H9 (cell line): ENCODE measurements around the gene DIPK1B. TPM values are rescaled to one million over a fixed set of nuclear protein-coding genes. Genes with fewer than 3 reads are reported as not detected.

Source experiments
- DNase-seq: peaks from one replicate; pipeline ENCODE4 v3.0.0-alpha.2; 2017
- H2AFZ ChIP-seq: one replicate; pipeline ENCODE4 v1.6.1; 2013; ENCODE audit warnings: mild to moderate bottlenecking, low read length, control low read depth, moderate library complexity
- H2AK5ac ChIP-seq: 2 replicates; pipeline ENCODE4 v1.6.1; 2013; ENCODE audit warnings: low read length, control low read depth, mixed read lengths; ENCODE audit not compliant: insufficient read length
- H2BK120ac ChIP-seq: one replicate; pipeline ENCODE4 v1.6.1; 2013; ENCODE audit warnings: low read depth, mild to moderate bottlenecking, low read length, control low read depth, inconsistent platforms; ENCODE audit not compliant: poor library complexity, severe bottlenecking
- H2BK12ac ChIP-seq: 2 replicates; pipeline ENCODE4 v1.6.1; 2013; ENCODE audit warnings: low read length, control low read depth, mixed read lengths, low read depth; ENCODE audit not compliant: insufficient read length
- H2BK15ac ChIP-seq: 2 replicates; pipeline ENCODE4 v1.6.1; 2013; ENCODE audit warnings: low read depth, low read length, control low read depth
- H2BK20ac ChIP-seq: one replicate; pipeline ENCODE4 v1.6.1; 2013; ENCODE audit warnings: low read depth, mild to moderate bottlenecking, low read length, control low read depth, inconsistent platforms; ENCODE audit not compliant: poor library complexity, severe bottlenecking
- H2BK5ac ChIP-seq: 2 replicates; pipeline ENCODE4 v1.6.1; 2013; ENCODE audit warnings: low read length, control low read depth, mixed read lengths; ENCODE audit not compliant: insufficient read length
- H3K14ac ChIP-seq: 2 replicates; pipeline ENCODE4 v1.6.1; 2013; ENCODE audit warnings: low read length, control low read depth; ENCODE audit not compliant: insufficient read depth
- H3K18ac ChIP-seq: 2 replicates; pipeline ENCODE4 v1.6.1; 2013; ENCODE audit warnings: low read depth, mild to moderate bottlenecking, mixed read lengths, low read length, control low read depth; ENCODE audit not compliant: insufficient read length
- H3K23ac ChIP-seq: 2 replicates; pipeline ENCODE4 v1.6.1; 2013; ENCODE audit warnings: low read length, control low read depth, mixed read lengths, low read depth; ENCODE audit not compliant: insufficient read length
- H3K23me2 ChIP-seq: 2 replicates; pipeline ENCODE4 v1.6.1; 2013; ENCODE audit warnings: low read depth, mild to moderate bottlenecking, mixed read lengths, low read length, control low read depth; ENCODE audit not compliant: insufficient read length, poor library complexity, severe bottlenecking
- H3K27ac ChIP-seq: 2 replicates; pipeline ENCODE4 v1.5.1; 2013; ENCODE audit warnings: low read length, control low read depth, mixed read lengths, low read depth; ENCODE audit not compliant: insufficient read length
- H3K27me3 ChIP-seq: 2 replicates; pipeline ENCODE4 v1.6.1; 2013; ENCODE audit warnings: low read length, control low read depth, inconsistent platforms; ENCODE audit not compliant: insufficient read depth
- H3K4ac ChIP-seq: 2 replicates; pipeline ENCODE4 v1.6.1; 2013; ENCODE audit warnings: low read depth, mild to moderate bottlenecking, control low read depth, inconsistent platforms, low read length, moderate library complexity
- H3K4me1 ChIP-seq: 2 replicates; pipeline ENCODE4 v1.6.1; 2013; ENCODE audit warnings: low read length, control low read depth, inconsistent platforms; ENCODE audit not compliant: insufficient read depth
- H3K4me2 ChIP-seq: 2 replicates; pipeline ENCODE4 v1.6.1; 2013; ENCODE audit warnings: low read length, control low read depth, mixed read lengths; ENCODE audit not compliant: insufficient read length, insufficient read depth
- H3K56ac ChIP-seq: 2 replicates; pipeline ENCODE4 v1.6.1; 2013; ENCODE audit warnings: low read depth, mild to moderate bottlenecking, mixed read lengths, low read length, control low read depth; ENCODE audit not compliant: insufficient read length
- H3K79me1 ChIP-seq: 2 replicates; pipeline ENCODE4 v1.6.1; 2013; ENCODE audit warnings: low read depth, mild to moderate bottlenecking, moderate library complexity, low read length, control low read depth, inconsistent platforms; ENCODE audit not compliant: insufficient read depth, poor library complexity, severe bottlenecking
- H3K79me2 ChIP-seq: 2 replicates; pipeline ENCODE4 v1.6.1; 2013; ENCODE audit warnings: low read length, control low read depth, inconsistent platforms; ENCODE audit not compliant: insufficient read depth
- H3K9ac ChIP-seq: 2 replicates; pipeline ENCODE4 v1.6.1; 2013; ENCODE audit warnings: low read length, control low read depth, mixed read lengths; ENCODE audit not compliant: insufficient read length; ENCODE audit errors: extremely low read depth
- H3K9me3 ChIP-seq: one replicate; pipeline ENCODE4 v1.6.1; 2013; ENCODE audit warnings: low read depth, low read length, inconsistent platforms; ENCODE audit not compliant: control insufficient read depth
- H3T11ph ChIP-seq: one replicate; pipeline ENCODE4 v1.6.1; 2013; ENCODE audit warnings: mild to moderate bottlenecking, low read length, control low read depth, inconsistent platforms
- H4K20me1 ChIP-seq: one replicate; pipeline ENCODE4 v1.6.1; 2013; ENCODE audit not compliant: control insufficient read depth, insufficient read length, insufficient read depth
- H4K5ac ChIP-seq: 2 replicates; pipeline ENCODE4 v1.6.1; 2013; ENCODE audit warnings: low read depth, mild to moderate bottlenecking, mixed read lengths, low read length, control low read depth; ENCODE audit not compliant: insufficient read length
- H4K8ac ChIP-seq: replicated peaks from 2 replicates; pipeline ENCODE4 v1.6.1; 2013; ENCODE audit warnings: low read length, control low read depth, mixed read lengths, low read depth; ENCODE audit not compliant: insufficient read length
- H4K91ac ChIP-seq: 2 replicates; pipeline ENCODE4 v1.6.1; 2013; ENCODE audit warnings: low read depth, mild to moderate bottlenecking, moderate library complexity, mixed read lengths, low read length, control low read depth; ENCODE audit not compliant: insufficient read length
- H3K27ac Mint-ChIP-seq, 3 experiments: 2 replicates in 2 of 3; 3 replicates in 1 of 3; pipeline ENCODE4 v1.8.0; 2020 to 2021; ENCODE audit warnings: mixed read lengths in 3 of 3, mild to moderate bottlenecking in 1 of 3, moderate library complexity in 1 of 3
- H3K27me3 Mint-ChIP-seq: 2 replicates; pipeline ENCODE4 v1.8.0; 2021; ENCODE audit warnings: low read depth, mild to moderate bottlenecking, moderate library complexity, mixed read lengths
- H3K36me3 Mint-ChIP-seq, 3 experiments: 2 replicates in 2 of 3; 3 replicates in 1 of 3; pipeline ENCODE4 v1.8.0; 2020 to 2021; ENCODE audit warnings: low read depth in 3 of 3, mixed read lengths in 3 of 3; ENCODE audit not compliant: insufficient read depth in 1 of 3
- H3K4me1 Mint-ChIP-seq, 2 experiments: 2 replicates each; pipeline ENCODE4 v1.8.0; 2020; ENCODE audit warnings: mixed read lengths in 2 of 2
- H3K4me3 Mint-ChIP-seq, 2 experiments: 2 replicates in 1 of 2; 3 replicates in 1 of 2; pipeline ENCODE4 v1.8.0; 2020 to 2021; ENCODE audit warnings: mild to moderate bottlenecking in 2 of 2, mixed read lengths in 2 of 2, moderate library complexity in 1 of 2
- H3K9me3 Mint-ChIP-seq, 2 experiments: 2 replicates in 1 of 2; 3 replicates in 1 of 2; pipeline ENCODE4 v1.8.0; 2020; ENCODE audit warnings: mild to moderate bottlenecking in 2 of 2, mixed read lengths in 2 of 2, moderate library complexity in 1 of 2
- WGBS: extraction: QIAGEN DNeasy Blood & Tissue Kit; methylation state at CpG from one replicate; pipeline ENCODE4 v1.1.7; 2013; ENCODE audit warnings: missing lambda C conversion rate, low lambda C conversion rate, mixed read lengths; ENCODE audit not compliant: insufficient read length; ENCODE audit errors: extremely low coverage; 5-methylcytosine and 5-hydroxymethylcytosine counted together
- total RNA-seq: library from RNA; stranded (reverse); gene quantifications from 2 replicates; pipeline ENCODE4 v1.2.1, GENCODE V29; 2021
- TF ChIP-seq, protein P1 (sequence below): fragments of 200-600 bp; sonication (generic); conservative IDR thresholded peaks from 3 replicates; pipeline ENCODE4 v1.8.0; 2021; ENCODE audit warnings: antibody characterized with exemption, mild to moderate bottlenecking

DIPK1B gene
- total RNA-seq, 1 experiment from 2014 or later = 40.3 TPM

DNA sequence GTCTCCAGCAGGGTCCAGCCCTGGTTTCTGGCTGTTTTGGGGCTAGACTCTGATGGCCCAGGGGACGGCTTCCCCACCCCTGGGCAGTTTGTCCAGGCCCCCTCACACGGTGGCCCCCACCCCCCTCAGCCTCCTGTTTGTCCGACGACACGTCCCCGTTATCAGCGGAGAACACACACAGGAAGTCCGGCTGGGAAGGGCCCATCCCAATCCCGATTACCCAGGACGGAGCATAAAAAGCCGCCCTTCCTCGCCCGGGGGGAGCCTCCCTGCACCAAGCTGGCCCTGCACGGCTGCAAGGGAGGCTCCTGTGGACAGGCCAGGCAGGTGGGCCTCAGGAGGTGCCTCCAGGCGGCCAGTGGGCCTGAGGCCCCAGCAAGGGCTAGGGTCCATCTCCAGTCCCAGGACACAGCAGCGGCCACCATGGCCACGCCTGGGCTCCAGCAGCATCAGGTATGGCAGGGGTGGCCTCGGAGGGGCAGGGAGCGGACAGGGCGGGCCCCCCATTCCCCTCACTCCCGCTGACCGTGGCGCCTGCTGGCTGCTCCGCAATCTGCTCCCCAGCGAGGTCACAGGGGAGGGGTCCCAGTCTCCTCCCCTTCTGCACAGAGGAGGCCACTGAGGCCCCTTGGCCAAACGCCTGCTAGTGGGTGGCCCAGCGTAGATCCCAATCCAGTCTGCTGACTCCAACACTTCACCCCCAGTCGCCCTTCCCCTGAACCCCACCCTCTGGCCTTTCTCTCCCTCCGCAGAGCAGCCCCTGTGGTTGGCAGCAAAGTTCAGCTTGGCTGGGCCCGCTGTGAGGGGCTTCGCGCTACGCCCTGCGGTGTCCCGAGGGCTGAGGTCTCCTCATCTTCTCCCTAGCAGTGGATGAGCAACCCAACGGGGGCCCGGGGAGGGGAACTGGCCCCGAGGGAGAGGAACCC lies 49.5 kb upstream of the DIPK1B start, which contains the start of gene EGFL7:
Gene EGFL7, plus strand, starts transcription at position 261 of the 926 bp plus-strand sequence. CDS start 5,367 bp downstream, outside the sequence.
- no CpG with 5 or more reads among the region's 38 CpGs for WGBS
- Histone ChIP-seq H3K27ac (no peak within 1 kb of the TSS), H4K91ac (no peak within 1 kb of the TSS), H3K23me2 (no peaks in the 10 kb centered on the region), H3K4ac (no peak within 1 kb of the TSS), H3K4me2 (no peak within 1 kb of the TSS), H3K79me2 (no peaks in the 10 kb centered on the region), H3K23ac (no peak within 1 kb of the TSS), H2AFZ (no peak within 1 kb of the TSS), H2BK120ac (no peak within 1 kb of the TSS), H3K9ac (no peak within 1 kb of the TSS), H2BK12ac (no peak within 1 kb of the TSS), H3K27me3 (no peaks in the 10 kb centered on the region), H3K18ac (no peak within 1 kb of the TSS), H3K79me1 (no peaks in the 10 kb centered on the region), H4K8ac (no peak within 1 kb of the TSS), H2BK20ac (no peak within 1 kb of the TSS), H2BK5ac (no peak within 1 kb of the TSS), H3K9me3 (no peaks in the 10 kb centered on the region), H2AK5ac (no peak within 1 kb of the TSS), H4K20me1 (peaks cover 2% of the 10 kb centered on the region), H4K5ac (no peak within 1 kb of the TSS), H3T11ph (no peak within 1 kb of the TSS), H3K4me1 (no peaks in the 10 kb centered on the region), H3K14ac (no peak within 1 kb of the TSS), H2BK15ac (no peak within 1 kb of the TSS), H3K56ac (no peak within 1 kb of the TSS)
- peaks cover 9% of the 10 kb centered on the region for H3K27me3 Mint-ChIP-seq
- TF ChIP-seq, protein P1, sequence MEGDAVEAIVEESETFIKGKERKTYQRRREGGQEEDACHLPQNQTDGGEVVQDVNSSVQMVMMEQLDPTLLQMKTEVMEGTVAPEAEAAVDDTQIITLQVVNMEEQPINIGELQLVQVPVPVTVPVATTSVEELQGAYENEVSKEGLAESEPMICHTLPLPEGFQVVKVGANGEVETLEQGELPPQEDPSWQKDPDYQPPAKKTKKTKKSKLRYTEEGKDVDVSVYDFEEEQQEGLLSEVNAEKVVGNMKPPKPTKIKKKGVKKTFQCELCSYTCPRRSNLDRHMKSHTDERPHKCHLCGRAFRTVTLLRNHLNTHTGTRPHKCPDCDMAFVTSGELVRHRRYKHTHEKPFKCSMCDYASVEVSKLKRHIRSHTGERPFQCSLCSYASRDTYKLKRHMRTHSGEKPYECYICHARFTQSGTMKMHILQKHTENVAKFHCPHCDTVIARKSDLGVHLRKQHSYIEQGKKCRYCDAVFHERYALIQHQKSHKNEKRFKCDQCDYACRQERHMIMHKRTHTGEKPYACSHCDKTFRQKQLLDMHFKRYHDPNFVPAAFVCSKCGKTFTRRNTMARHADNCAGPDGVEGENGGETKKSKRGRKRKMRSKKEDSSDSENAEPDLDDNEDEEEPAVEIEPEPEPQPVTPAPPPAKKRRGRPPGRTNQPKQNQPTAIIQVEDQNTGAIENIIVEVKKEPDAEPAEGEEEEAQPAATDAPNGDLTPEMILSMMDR = no peak
- no peaks in the 10 kb centered on the region for H3K9me3 Mint-ChIP-seq
- H3K4me1 Mint-ChIP-seq = peaks cover under 1 to 4% of the 10 kb centered on the region in 2 experiments; a peak in 2 of 4 replicates
- DNase-seq = no peak
- H3K36me3 Mint-ChIP-seq = no peaks in the 10 kb centered on the region
- no peak within 1 kb of the TSS for H3K27ac Mint-ChIP-seq
- no peak within 1 kb of the TSS for H3K4me3 Mint-ChIP-seq
